GM12865 (cell line): Measurements from ENCODE around the gene PGM1.

Source experiments
- DNase-seq: peaks from one replicate; pipeline ENCODE4 v3.0.0; 2010; ENCODE audit warnings: low read depth
- H3K4me3 ChIP-seq: 2 replicates; pipeline ENCODE4 v1.5.1; 2011; ENCODE audit warnings: mild to moderate bottlenecking, low read depth, low read length, control low read depth
- CTCF ChIP-seq: IDR thresholded peaks from 2 replicates; pipeline ENCODE4 v1.5.1; 2011; ENCODE audit warnings: low read length, control low read depth, low read depth, inconsistent platforms; ENCODE audit not compliant: insufficient read depth; ENCODE audit errors: missing control alignments

PGM1 gene

GRCh38 chr1:63668298-63668697 lies 75.1 kb downstream of the PGM1 start:
- TF ChIP-seq CTCF = no peak
- H3K4me3 ChIP-seq = no peak overlapping the region
- DNase-seq = peak; percentile 16

GRCh38 chr1:63669151-63669961 lies 76.1 kb downstream of the PGM1 start:
- no peak overlapping the region for H3K4me3 ChIP-seq
- TF ChIP-seq CTCF = no peak
- no peak for DNase-seq

- no peak overlapping the region for H3K4me3 ChIP-seq
- no peak for TF ChIP-seq CTCF
- DNase-seq = no peak
Observed at GRCh38 chr1:63670164-63670563, 77.0 kb downstream of the PGM1 start.

- TF ChIP-seq CTCF = no peak
- DNase-seq = no peak
- no peak overlapping the region for H3K4me3 ChIP-seq
Observed at GRCh38 chr1:63671514-63671913, 78.3 kb downstream of the PGM1 start.

GRCh38 chr1:63674238-63674864 lies 81.1 kb downstream of the PGM1 start:
- DNase-seq = peak; percentile 56
- H3K4me3 ChIP-seq = no peak overlapping the region
- peak; percentile 50 for TF ChIP-seq CTCF

- H3K4me3 ChIP-seq = no peak overlapping the region
- no peak for DNase-seq
- no peak for TF ChIP-seq CTCF
Observed at GRCh38 chr1:63674865-63675419, 81.7 kb downstream of the PGM1 start.
